HUES48 (cell line): ENCODE results near the gene MYBPHL.
A peak's percentile ranks its signal among the peaks of the same experiment; 100 is the strongest.

Source experiments
- H3K27ac ChIP-seq: one replicate; pipeline ENCODE4 v1.7.0; 2013; ENCODE audit warnings: low read depth, low read length, inconsistent platforms
- H3K27me3 ChIP-seq: 2 replicates; pipeline ENCODE4 v1.6.1; 2013; ENCODE audit warnings: mild to moderate bottlenecking, low read length; ENCODE audit not compliant: control insufficient read depth, insufficient read depth
- H3K36me3 ChIP-seq: 2 replicates; pipeline ENCODE4 v1.6.1; 2013; ENCODE audit warnings: low read length; ENCODE audit not compliant: control insufficient read depth, insufficient read depth
- H3K4me1 ChIP-seq: 2 replicates; pipeline ENCODE4 v1.6.1; 2013; ENCODE audit warnings: mild to moderate bottlenecking, low read length; ENCODE audit not compliant: control insufficient read depth, insufficient read depth
- H3K4me3 ChIP-seq: 2 replicates; pipeline ENCODE4 v1.5.1; 2013; ENCODE audit warnings: mild to moderate bottlenecking, low read depth, low read length
- H3K9ac ChIP-seq: 2 replicates; pipeline ENCODE4 v1.6.1; 2013; ENCODE audit warnings: mild to moderate bottlenecking, low read depth, low read length, moderate library complexity
- H3K9me3 ChIP-seq: 2 replicates; pipeline ENCODE4 v1.6.1; 2013; ENCODE audit warnings: low read length; ENCODE audit not compliant: control insufficient read depth, insufficient read depth

MYBPHL gene

GRCh38 chr1:109248797-109249629, 57.8 kb downstream of the MYBPHL start, which contains the start of gene CELSR2:
Gene CELSR2, plus strand, starts transcription at chr1:109249539. Its CDS starts 541 bp downstream, at chr1:109250080.
- Histone ChIP-seq H3K27ac (no peak within 1 kb of the TSS), H3K9ac (no peak within 1 kb of the TSS; the same call in 1 of the 2 replicates), H3K27me3 (peaks cover 27% of the 10 kb centered on the region), H3K36me3 (peaks cover 15% of the 10 kb centered on the region; the same call in 1 of the 2 replicates), H3K9me3 (no peaks in the 10 kb centered on the region), H3K4me1 (peaks cover 9% of the 10 kb centered on the region; the same call in 1 of the 2 replicates), H3K4me3 (peak within 1 kb of the TSS; percentile 59; the same call in 1 of the 2 replicates)

- Histone ChIP-seq H3K4me1 (peaks cover 7% of the 10 kb centered on the region; the same call in 1 of the 2 replicates), H3K4me3 (no peak overlapping the region), H3K9ac (no peak overlapping the region), H3K27ac (no peak overlapping the region), H3K36me3 (peaks cover 15% of the 10 kb centered on the region; the same call in 1 of the 2 replicates), H3K9me3 (no peaks in the 10 kb centered on the region), H3K27me3 (peaks cover 27% of the 10 kb centered on the region)
Measured at GRCh38 chr1:109248444-109248796, 58.4 kb downstream of the MYBPHL start.

- peaks cover 27% of the 10 kb centered on the region for H3K27me3 ChIP-seq
- no peaks in the 10 kb centered on the region for H3K9me3 ChIP-seq
- H3K36me3 ChIP-seq = peaks cover 15% of the 10 kb centered on the region; the same call in 1 of the 2 replicates
- H3K4me1 ChIP-seq = peaks cover 7% of the 10 kb centered on the region; the same call in 1 of the 2 replicates
- no peak overlapping the region for H3K9ac ChIP-seq
- no peak overlapping the region for H3K4me3 ChIP-seq
- H3K27ac ChIP-seq = no peak overlapping the region
Measured at GRCh38 chr1:109247401-109248365, 59.1 kb downstream of the MYBPHL start.

- H3K4me1 ChIP-seq = peaks cover 13% of the 10 kb centered on the region; the same call in 1 of the 2 replicates
Measured at GRCh38 chr1:109246141-109246551, 60.7 kb downstream of the MYBPHL start.

GRCh38 chr1:109243860-109244552, 62.8 kb downstream of the MYBPHL start:
- H3K4me3 ChIP-seq = no peak overlapping the region
- no peaks in the 10 kb centered on the region; the same call in 1 of the 2 replicates for H3K36me3 ChIP-seq
- H3K4me1 ChIP-seq = peaks cover 29% of the 10 kb centered on the region
- H3K27me3 ChIP-seq = peaks cover 16% of the 10 kb centered on the region
- H3K9me3 ChIP-seq = no peaks in the 10 kb centered on the region
- no peak overlapping the region for H3K27ac ChIP-seq
- H3K9ac ChIP-seq = no peak overlapping the region

More at GRCh38 chr1:109246141-109246551, 60.7 kb downstream of the MYBPHL start:
- Histone ChIP-seq H3K9me3 (no peaks in the 10 kb centered on the region), H3K36me3 (0 out of 2 replicates have a peak, but pooled peaks cover under 1% of the 10 kb centered on the region), H3K9ac (no peak overlapping the region), H3K4me3 (no peak overlapping the region), H3K27ac (no peak overlapping the region), H3K27me3 (peaks cover 27% of the 10 kb centered on the region)

- peaks cover 11% of the 10 kb centered on the region for H3K27me3 ChIP-seq
- no peaks in the 10 kb centered on the region for H3K9me3 ChIP-seq
- no peak overlapping the region for H3K27ac ChIP-seq
- peaks cover 31% of the 10 kb centered on the region for H3K4me1 ChIP-seq
- H3K4me3 ChIP-seq = no peak overlapping the region
- no peak overlapping the region for H3K9ac ChIP-seq
- H3K36me3 ChIP-seq = peaks cover 7% of the 10 kb centered on the region
Measured at GRCh38 chr1:109243221-109243620, 63.6 kb downstream of the MYBPHL start.

- H3K9me3 ChIP-seq = no peaks in the 10 kb centered on the region
- H3K36me3 ChIP-seq = peaks cover 15% of the 10 kb centered on the region
- no peak overlapping the region for H3K9ac ChIP-seq
- peaks cover 3% of the 10 kb centered on the region for H3K27me3 ChIP-seq
- no peak overlapping the region for H3K4me3 ChIP-seq
- no peak overlapping the region for H3K27ac ChIP-seq
- peaks cover 32% of the 10 kb centered on the region for H3K4me1 ChIP-seq
Measured at GRCh38 chr1:109242387-109242786, 64.4 kb downstream of the MYBPHL start.
